NCI-H510A treated with DMSO at 0.1 percent for 48 hours (cell line): ENCODE results near the gene UBL4B.
"Not testable (repeated sequence)": the region's sequence is repeated elsewhere in the genome, so short reads cannot be mapped to it uniquely, and the experiment has no call there.

Experiments used
- DNase-seq: peaks from one replicate; lab custom pipeline; 2025; lab: John Stamatoyannopoulos, UW

The UBL4B gene

GRCh38 chr1:110112143-110112542, at the start of gene UBL4B:
TSS of gene UBL4B (plus strand) at chr1:110112443. CDS start at chr1:110112535, 92 bp downstream.
- no peak for DNase-seq

- no peak for DNase-seq
Measured at GRCh38 chr1:110062612-110063011, 49.6 kb upstream of the UBL4B start.

GRCh38 chr1:110063781-110064180, 48.5 kb upstream of the UBL4B start:
- no peak for DNase-seq

DNA sequence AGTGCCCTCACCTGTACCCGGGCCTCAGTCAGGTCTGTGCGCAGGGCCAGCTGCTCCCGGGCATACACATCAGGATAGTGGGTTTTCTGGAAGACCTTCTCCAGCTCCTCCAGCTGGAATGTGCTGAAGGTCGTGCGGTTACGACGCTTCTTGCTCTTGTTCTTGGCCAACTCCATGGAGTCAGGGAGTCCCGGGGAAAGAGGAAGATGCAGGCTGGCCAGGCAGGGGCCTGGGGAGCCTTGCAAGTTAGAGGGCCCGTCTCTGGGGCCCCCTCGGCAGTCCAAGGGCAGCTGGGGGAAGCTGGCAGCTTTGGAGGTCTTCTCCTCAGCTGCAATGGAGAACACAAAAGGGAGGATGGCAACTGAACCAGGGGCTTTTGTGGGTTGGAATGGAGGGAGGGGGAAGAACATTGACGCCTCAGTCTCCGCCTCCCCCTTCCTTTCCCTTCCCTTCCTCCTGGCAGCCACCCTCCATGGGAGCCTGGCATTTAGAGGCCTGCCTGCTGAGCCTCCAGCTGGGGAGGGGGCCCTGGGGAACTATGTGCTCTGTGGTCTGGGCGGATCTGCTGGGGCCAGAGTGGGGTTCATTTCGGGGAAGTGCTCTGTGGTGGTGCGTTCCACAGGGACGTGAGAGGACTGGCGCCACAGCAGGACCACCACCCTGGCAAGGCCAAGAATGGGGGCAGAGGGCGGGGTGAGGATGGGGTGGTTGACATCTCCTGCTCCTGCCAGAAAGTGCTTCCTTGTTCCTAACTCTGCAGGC, 47.5 kb upstream of the UBL4B start:
- DNase-seq = no peak

DNA sequence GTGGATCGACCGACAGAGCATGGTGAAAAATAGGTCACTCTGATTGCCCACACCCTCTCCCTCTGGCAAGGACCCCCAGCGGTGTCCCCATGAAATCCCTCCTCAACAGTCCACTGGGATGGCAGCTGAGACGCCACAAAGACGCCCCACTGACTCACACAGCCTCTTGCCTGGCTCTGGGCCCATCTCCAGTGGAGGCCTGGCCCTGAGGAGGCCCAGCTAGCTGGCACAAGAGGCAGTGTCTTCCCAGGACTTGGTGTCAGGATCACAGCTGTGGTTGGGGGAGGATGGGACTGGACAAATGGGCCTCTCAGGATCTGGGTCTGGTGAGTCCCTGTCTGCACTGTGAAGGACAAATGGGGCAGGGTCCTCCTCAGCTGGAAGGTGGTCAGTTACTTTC, 46.4 kb upstream of the UBL4B start:
- DNase-seq = no peak

- DNase-seq = no peak
Measured at GRCh38 chr1:110067479-110067892, 44.8 kb upstream of the UBL4B start.

DNA sequence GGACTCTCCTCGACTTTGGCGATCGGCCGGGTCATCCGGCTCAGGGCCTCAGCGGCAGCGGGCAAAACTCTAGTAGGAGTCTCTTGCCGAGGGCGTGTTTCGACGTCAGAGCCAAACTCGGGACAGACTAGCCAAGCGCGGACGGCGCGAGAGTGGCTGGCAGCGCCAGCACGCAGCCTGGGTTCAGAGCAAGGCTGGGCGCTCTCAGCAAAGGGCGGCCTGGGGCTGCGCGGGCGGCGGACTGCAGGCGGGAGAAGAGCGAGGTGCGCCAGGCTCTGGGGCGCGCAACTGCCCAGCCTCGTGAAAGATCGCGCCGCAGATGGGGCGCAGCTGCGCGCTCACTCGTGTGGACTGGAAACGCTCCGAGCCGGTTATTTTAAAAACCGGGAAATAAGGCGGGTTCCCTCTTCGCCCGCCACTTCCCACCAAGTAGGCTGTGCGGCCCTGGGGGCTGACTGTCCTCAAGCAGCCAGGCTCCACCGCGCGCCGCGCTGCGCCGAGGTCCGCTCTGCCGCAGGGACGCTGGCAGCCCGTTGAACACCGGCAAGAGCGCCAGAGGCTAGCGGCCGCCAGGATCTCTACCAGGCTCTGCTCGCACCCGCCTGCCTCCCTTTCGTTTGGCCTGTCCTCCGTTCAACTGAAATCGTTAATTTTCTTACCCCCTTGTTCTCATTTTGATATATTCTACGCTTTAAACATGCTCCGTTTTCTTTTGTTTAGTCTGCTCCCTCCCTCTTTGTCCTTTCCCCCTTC, 44.2 kb upstream of the UBL4B start:
- no peak for DNase-seq

DNA sequence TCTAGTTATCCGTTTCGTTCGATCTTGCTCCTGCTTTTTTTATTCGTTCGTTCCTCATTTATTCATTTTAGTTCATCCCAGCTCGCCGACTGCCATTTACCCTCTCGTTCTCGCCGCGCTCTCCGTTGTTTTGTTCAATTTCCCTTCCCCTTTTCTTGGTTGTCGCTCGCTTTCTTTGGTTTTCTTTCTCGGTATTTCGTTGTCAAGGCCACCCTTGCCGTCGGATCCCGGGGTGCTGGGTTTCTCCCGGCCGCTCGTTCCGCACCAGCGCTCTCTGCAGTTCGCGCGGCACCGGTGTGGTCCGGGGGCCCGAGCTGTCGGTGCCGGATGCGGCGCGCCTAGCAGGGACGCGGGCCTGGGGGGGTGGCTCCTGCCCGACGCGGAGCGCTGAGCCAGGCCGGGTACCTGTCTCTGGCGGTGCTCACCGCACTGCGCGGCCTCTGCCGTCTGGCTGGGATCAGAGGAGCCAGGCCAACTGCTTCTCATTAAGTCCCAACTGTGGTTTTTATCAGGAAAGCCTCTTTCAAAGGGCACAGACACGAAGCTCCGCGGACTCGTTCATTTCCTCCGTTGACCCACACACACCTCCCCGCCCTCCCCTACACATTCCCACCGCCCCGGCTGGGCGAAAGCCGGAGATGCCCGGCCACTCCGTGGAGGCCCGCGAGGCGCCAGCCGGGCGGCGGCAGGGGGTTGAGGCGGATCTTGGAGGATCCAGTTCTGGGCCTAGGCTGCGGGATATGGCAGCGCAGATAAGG, 43.4 kb upstream of the UBL4B start:
- no peak for DNase-seq

DNA sequence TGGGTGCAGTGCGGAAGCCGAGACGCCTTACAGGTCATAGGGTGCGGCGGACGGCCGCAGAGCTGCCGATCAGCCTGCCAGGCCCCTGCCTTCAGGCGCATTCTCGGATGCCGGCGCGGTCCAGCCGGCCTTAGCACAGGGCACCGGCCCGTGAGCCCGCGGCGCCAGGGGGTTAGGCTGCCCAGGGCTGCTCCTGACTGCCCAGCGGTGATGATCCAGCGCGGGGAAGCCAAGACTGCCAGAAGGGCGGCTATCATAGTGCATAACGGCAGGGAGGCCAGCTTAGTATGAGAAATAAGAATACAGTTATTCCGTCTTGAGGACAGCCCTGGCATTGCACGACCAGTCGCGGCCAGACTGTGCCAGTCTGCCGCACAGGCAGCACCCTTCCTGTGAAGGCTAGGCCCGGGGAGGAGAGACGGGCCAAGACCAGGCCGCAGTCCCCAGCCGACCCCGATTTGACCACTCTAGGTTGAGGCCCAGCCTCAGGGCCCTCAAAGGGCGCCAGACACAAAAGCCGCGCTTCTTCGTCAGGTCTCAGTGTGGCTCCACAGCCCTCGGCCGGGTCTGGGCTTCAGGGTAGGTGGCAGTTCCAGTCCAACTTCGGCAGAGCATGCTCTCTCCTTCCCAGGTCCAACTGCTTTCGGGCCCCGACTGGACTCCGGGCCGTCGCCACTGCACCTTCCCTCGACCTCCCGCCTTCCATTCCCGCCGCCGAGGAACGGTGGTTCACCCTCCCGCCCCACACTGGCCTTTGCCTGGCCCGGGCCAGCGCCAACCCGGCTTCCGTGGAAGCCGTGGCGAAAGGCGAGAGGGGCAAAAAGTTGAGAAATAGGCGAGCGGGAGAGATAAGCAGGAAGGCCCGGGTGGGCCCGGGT, 42.6 kb upstream of the UBL4B start:
- DNase-seq = no peak

DNA sequence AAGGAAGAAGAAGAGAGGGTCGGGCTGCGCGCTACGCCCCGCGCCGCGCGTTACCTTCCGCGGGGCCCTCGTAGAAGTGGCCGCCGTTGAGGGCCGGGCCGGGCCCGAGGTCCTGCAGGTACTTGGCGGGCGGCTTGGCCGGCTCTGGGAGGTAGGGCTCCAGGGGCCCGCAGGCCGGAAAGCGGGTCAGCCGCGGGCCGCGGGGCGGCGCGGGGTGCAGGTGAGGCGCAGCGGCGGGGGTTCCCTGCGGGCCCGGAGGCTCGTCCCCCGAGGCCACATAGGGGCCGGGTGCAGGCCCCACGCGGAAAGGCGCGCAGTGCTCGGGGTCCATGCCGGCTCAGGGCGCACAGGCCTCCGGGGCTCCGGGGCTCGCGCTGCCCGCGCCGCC, 42.0 kb upstream of the UBL4B start:
- no peak for DNase-seq

GRCh38 chr1:110070671-110071242, 41.5 kb upstream of the UBL4B start, which contains the start of gene ALX3:
TSS of gene ALX3 (minus strand) at chr1:110070672. CDS start at chr1:110070612, 60 bp downstream.
- DNase-seq = no peak

DNA sequence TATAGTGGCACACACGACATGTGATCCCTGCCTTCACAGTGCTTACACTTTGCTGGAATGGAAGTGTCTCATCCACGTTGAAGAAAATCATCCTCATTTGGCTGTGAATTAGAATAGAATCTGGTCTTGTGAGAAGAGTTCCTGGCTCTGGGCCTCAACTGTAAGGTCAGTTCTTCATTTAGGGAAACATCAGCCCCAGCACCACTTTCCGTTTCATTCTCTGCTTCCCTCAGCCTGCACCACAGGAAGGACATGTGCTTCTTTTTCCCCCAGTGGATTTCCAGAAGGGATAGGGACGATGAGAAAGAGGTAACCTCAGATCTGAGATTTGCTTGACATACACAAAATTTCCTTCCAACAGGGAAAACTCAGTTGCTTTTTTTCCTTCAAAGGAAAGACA, 38.1 kb upstream of the UBL4B start:
- no peak for DNase-seq

GRCh38 chr1:110076789-110077500, 35.3 kb upstream of the UBL4B start:
- no peak for DNase-seq

DNA sequence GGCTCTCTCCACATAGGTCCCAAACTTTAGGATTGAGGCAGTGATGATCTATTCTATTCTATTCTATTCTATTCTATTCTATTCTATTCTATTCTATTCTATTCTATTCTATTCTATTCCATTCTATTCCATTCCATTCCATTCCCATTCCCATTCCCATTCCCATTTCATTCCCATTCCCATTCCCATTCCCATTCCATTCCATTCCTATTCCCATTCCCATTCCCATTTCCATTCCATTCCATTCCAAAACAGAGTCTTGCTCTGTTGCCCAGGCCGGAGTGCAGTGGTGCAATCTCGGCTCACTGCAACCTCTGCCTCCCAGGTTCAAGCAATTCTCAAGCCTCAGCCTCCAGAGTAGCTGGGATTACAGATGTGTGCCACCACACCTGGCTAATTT, 32.2 kb upstream of the UBL4B start:
- not testable (repeated sequence) for DNase-seq

DNA sequence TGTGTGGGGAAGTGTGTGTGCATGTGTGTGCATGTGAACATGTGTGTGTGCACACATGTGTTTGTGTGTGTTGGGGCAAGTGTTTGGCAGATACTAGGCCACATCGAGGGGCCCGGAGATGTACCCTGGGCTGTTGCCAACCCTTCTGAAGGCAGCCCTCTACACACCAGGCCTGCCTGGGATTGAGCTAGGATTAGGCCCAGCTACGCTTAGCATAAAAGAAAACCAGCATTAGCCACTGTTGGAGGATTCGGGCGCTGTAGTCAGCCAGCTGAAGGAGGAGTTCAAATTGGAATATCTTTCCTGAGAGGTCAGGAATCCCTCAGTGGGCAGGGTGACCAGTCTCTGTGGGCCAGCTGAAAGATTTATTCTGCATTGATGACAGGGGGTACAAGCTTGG, 31.2 kb upstream of the UBL4B start:
- DNase-seq = no peak

- DNase-seq = no peak
Measured at GRCh38 chr1:110082477-110082876, 29.8 kb upstream of the UBL4B start.

GRCh38 chr1:110083061-110083865, 29.0 kb upstream of the UBL4B start:
- no peak for DNase-seq

- DNase-seq = no peak
Measured at GRCh38 chr1:110083866-110084226, 28.4 kb upstream of the UBL4B start.

DNA sequence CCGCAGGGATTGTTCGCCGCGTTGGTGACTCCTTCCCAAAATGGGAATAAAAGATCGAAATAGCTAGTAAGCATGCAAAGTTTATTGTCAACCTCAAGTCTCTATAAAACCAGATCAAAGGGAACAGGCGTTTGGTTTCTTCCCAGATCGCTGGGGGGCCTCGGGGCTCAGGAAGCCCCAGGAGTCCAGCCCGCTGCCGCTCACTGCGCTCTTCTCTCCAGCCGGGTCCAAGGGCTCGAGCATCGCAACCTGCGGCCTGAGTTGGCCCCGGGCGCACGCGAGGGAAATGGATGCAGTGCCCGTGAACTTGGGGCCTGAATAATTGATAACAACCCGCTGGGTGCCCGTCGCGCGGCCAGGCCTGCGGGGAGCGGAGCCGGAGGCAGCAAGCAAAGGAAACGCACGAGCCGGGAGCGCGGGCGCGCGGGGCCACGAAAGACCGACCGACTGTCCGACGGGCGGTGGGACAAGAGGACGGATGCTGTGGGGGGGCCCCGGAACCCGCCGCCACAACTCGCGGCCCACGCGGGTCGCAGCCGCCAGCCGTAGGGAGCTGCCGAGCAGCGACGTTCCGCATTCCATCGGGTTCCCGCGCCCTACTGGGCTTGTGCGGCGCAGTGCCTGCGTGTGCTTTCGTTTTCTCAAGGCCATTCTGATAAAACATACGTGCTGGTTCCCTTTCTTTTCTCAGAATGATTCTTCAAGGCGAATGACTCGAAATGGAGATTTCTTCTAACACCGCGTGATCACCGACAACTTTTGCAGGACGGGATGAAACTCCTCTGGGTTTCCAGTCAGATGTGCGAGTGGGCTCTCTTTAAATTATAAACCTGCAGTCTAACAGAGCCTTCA, 27.8 kb upstream of the UBL4B start:
- DNase-seq = no peak
